HCT116 (cell line): Measurements from ENCODE around the gene SF3B1. TPM values are rescaled to one million over a fixed set of nuclear protein-coding genes. Genes with fewer than 3 reads are reported as not detected.

Experiments
- ATAC-seq: fragments of 200-7000 bp; cut with Tn5 transposase; 2 replicates; pipeline ENCODE4 v1.9.1; 2020; ENCODE audit warnings: mild to moderate bottlenecking, moderate library complexity
- BruUV-seq: library from RNA; stranded (reverse); fragments of 400-500 nt; replicated peaks from 2 replicates; lab custom pipeline; 2021; lab: Mats Ljungman, UMichigan
- CTCF ChIA-PET: fragments of 300-600 bp; sonication (Branson Sonifier 250); formaldehyde crosslinking; loops from one replicate; lab custom pipeline; 2021; ENCODE audit warnings: antibody characterized with exemption; lab: Charles Lee
- POLR2A ChIA-PET: fragments of 300-600, 350-600 bp; sonication (Branson Sonifier 250); formaldehyde crosslinking; loops from one replicate; lab custom pipeline; 2021; ENCODE audit warnings: antibody characterized with exemption; lab: Charles Lee
- RAD21 ChIA-PET, 2 experiments: fragments of 300-600 bp; sonication (Branson Sonifier 250); formaldehyde crosslinking; loops; one replicate each; lab custom pipeline; 2023; ENCODE audit warnings: low total read pairs in 2 of 2; ENCODE audit not compliant: uncharacterized antibody in 2 of 2, unreplicated experiment in 2 of 2, low non-redundant PET in 1 of 2; lab: Charles Lee
- DNase-seq: peaks from one replicate; pipeline ENCODE4 v3.0.0-alpha.2; 2010; ENCODE audit warnings: low read depth, low spot score
- H2AFZ ChIP-seq: fragments of 200-600 bp; shearing (Covaris generic), sonication (generic); 2 replicates; pipeline ENCODE4 v1.6.1; 2017; ENCODE audit warnings: low read depth, mixed run types, mixed read lengths, antibody characterized with exemption, low read length; ENCODE audit not compliant: poor library complexity, severe bottlenecking
- H3K27ac ChIP-seq: 2 replicates; pipeline ENCODE4 v1.5.1; 2012; ENCODE audit warnings: low read depth, low read length
- H3K27me3 ChIP-seq: fragments of 200-600 bp; sonication (generic); 2 replicates; pipeline ENCODE4 v1.6.1; 2016; ENCODE audit warnings: mixed run types, low read length, mixed read lengths; ENCODE audit not compliant: insufficient read depth
- H3K36me3 ChIP-seq, 2 experiments: fragments of 200-500 bp in 1 of 2; fragments of 200-600 bp in 1 of 2; sonication (Bioruptor generic) in 1 of 2; sonication (generic) in 1 of 2; 2 replicates each; pipeline versions ENCODE4 v1.5.1 to v1.6.1; 2014 to 2016; ENCODE audit warnings: low read length in 2 of 2, inconsistent platforms in 1 of 2, mixed read lengths in 1 of 2, mixed run types in 1 of 2; ENCODE audit not compliant: insufficient read depth in 2 of 2, control insufficient read depth in 1 of 2
- H3K4me1 ChIP-seq, 2 experiments: fragments of 200-600 bp in 1 of 2; sonication (generic) in 1 of 2; 2 replicates each; pipeline versions ENCODE4 v1.5.1 to v1.6.1; 2012 to 2017; ENCODE audit warnings: low read length in 2 of 2, inconsistent platforms in 1 of 2, mild to moderate bottlenecking in 1 of 2, mixed read lengths in 1 of 2, mixed run types in 1 of 2, moderate library complexity in 1 of 2; ENCODE audit not compliant: insufficient read depth in 2 of 2, control insufficient read depth in 1 of 2
- H3K4me2 ChIP-seq: fragments of 200-600 bp; sonication (generic); 2 replicates; pipeline ENCODE4 v1.6.1; 2017; ENCODE audit warnings: mixed run types, low read length, mixed read lengths
- H3K4me3 ChIP-seq, 2 experiments: fragments of 200-600 bp in 1 of 2; sonication (generic) in 1 of 2; replicated peaks in 1 of 2; 2 replicates each; pipeline ENCODE4 v1.5.1; 2011 to 2016; ENCODE audit warnings: low read length in 2 of 2, control low read depth in 1 of 2, low read depth in 1 of 2, mild to moderate bottlenecking in 1 of 2, mixed read lengths in 1 of 2, mixed run types in 1 of 2
- H3K79me2 ChIP-seq: fragments of 200-600 bp; sonication (generic); 2 replicates; pipeline ENCODE4 v1.6.1; 2017; ENCODE audit warnings: mild to moderate bottlenecking, mixed run types, low read length, moderate library complexity, mixed read lengths; ENCODE audit not compliant: insufficient read depth
- H3K9ac ChIP-seq: fragments of 200-600 bp; sonication (generic); 2 replicates; pipeline ENCODE4 v1.6.1; 2016; ENCODE audit warnings: low read length, mixed read lengths
- H3K9me2 ChIP-seq: fragments of 200-600 bp; sonication (generic), shearing (Covaris generic); 2 replicates; pipeline ENCODE4 v1.6.1; 2017; ENCODE audit warnings: mixed run types, mild to moderate bottlenecking, moderate library complexity; ENCODE audit not compliant: insufficient read depth
- H3K9me3 ChIP-seq, 2 experiments: fragments of 200-500 bp in 1 of 2; fragments of 200-600 bp in 1 of 2; sonication (Bioruptor generic) in 1 of 2; sonication (generic) in 1 of 2; 2 replicates each; pipeline ENCODE4 v1.6.1; 2014 to 2017; ENCODE audit warnings: low read length in 2 of 2, mixed read lengths in 2 of 2, inconsistent platforms in 1 of 2, low read depth in 1 of 2, mild to moderate bottlenecking in 1 of 2, mixed run types in 1 of 2, moderate library complexity in 1 of 2; ENCODE audit not compliant: control insufficient read depth in 1 of 2, insufficient read depth in 1 of 2
- H4K20me1 ChIP-seq: fragments of 200-600 bp; sonication (generic), shearing (Covaris generic); 2 replicates; pipeline ENCODE4 v1.6.1; 2017; ENCODE audit warnings: mixed run types, mild to moderate bottlenecking, moderate library complexity; ENCODE audit not compliant: insufficient read depth
- CEBPB ChIP-seq: IDR thresholded peaks from 2 replicates; pipeline ENCODE4 v1.6.1; 2012; ENCODE audit warnings: low read depth
- CTCF ChIP-seq, 3 experiments: fragments of 200-600 bp in 1 of 3; sonication (generic) in 1 of 3; IDR thresholded peaks in 2 of 3; conservative IDR thresholded peaks in 1 of 3; 2 replicates each; pipeline ENCODE4 v1.5.1; 2012 to 2017; ENCODE audit warnings: low read depth in 2 of 3, low read length in 2 of 3, antibody characterized with exemption in 1 of 3, borderline replicate concordance in 1 of 3, control low read depth in 1 of 3, mild to moderate bottlenecking in 1 of 3, mixed read lengths in 1 of 3, mixed run types in 1 of 3, moderate library complexity in 1 of 3; ENCODE audit not compliant: insufficient read depth in 1 of 3
- EGR1 ChIP-seq: IDR thresholded peaks from 2 replicates; pipeline ENCODE4 v1.6.1; 2012; ENCODE audit warnings: low read depth
- ELF1 ChIP-seq: IDR thresholded peaks from 2 replicates; pipeline ENCODE4 v1.6.1; 2012; ENCODE audit warnings: low read depth, borderline replicate concordance
- POLR2AphosphoS5 ChIP-seq: IDR thresholded peaks from 2 replicates; pipeline ENCODE4 v1.6.1; 2011; ENCODE audit warnings: mild to moderate bottlenecking, low read depth, low read length, moderate library complexity
- RAD21 ChIP-seq: IDR thresholded peaks from 2 replicates; pipeline ENCODE4 v1.6.1; 2012; ENCODE audit warnings: low read depth, mild to moderate bottlenecking
- SP1 ChIP-seq: IDR thresholded peaks from 2 replicates; pipeline ENCODE4 v1.6.1; 2012; ENCODE audit warnings: low read depth
- SRF ChIP-seq: IDR thresholded peaks from 2 replicates; pipeline ENCODE4 v1.6.1; 2012; ENCODE audit warnings: low read depth
- YY1 ChIP-seq: IDR thresholded peaks from 2 replicates; pipeline ENCODE4 v1.6.1; 2011; ENCODE audit warnings: low read length, low read depth, moderate library complexity, mild to moderate bottlenecking; ENCODE audit not compliant: insufficient replicate concordance; ENCODE audit errors: extremely low read depth
- ZFX ChIP-seq: fragments of 450-650 bp; IDR thresholded peaks from 2 replicates; pipeline ENCODE4 v1.6.1; 2017
- ZNF274 ChIP-seq: fragments of 200-500 bp; sonication (Bioruptor generic); IDR thresholded peaks from 2 replicates; pipeline ENCODE4 v1.6.1; 2014; ENCODE audit warnings: mild to moderate bottlenecking, low read depth, low read length, inconsistent platforms
- intact Hi-C: fragments of 100-400 bp; cut with micrococcal nuclease; formaldehyde crosslinking; loops from 2 replicates; pipeline ENCODE4 v1.10.0; 2022
- total RNA-seq: library from RNA; stranded (reverse); gene quantifications from one replicate; pipeline ENCODE4 v1.2.1, GENCODE V29; 2021; ENCODE audit not compliant: unreplicated experiment

Gene SF3B1
- total RNA-seq, 1 experiment from 2014 or later, result 282 TPM

DNA sequence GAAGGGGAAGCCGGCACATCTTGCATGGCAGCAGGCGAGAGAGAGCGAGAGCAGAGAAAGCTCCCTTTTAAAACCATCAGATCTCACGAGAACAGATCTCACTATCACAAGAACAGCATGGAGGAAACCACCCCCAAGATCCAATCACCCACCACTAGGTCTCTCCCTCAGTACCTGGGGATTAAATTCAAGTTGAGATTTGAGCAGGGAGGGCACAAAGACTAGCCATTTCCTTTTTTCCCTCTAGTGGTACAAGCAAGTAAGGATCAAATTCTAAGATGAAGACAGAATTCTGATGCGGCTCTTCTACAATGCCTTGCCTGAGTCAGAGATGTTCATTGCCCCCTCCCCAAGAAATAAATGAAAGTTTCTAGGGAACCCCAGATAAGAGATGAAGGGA is 78.7 kb downstream of the SF3B1 start:
- Histone ChIP-seq H3K4me1 (peaks cover 0 to under 1% of the 10 kb centered on the region in 2 experiments; a peak in 1 of 4 replicates), H3K9me3 (no peaks in the 10 kb centered on the region), H4K20me1 (no peaks in the 10 kb centered on the region), H3K4me3 (no peak overlapping the region), H3K27ac (no peak overlapping the region), H3K79me2 (no peaks in the 10 kb centered on the region), H3K9ac (no peak overlapping the region), H3K4me2 (no peak overlapping the region), H3K36me3 (no peaks in the 10 kb centered on the region), H2AFZ (peak overlapping the region; percentile 0), H3K9me2 (no peaks in the 10 kb centered on the region), H3K27me3 (no peaks in the 10 kb centered on the region)
- BruUV-seq, result no TSS peak
- peak; percentile 2 for DNase-seq
- TF ChIP-seq ZFX, result no peak
- no peak for TF ChIP-seq ZNF274
- no peak for TF ChIP-seq EGR1
- TF ChIP-seq CTCF (IDR thresholded peaks at IDR 0.05 in 2 of 3, conservative IDR thresholded peaks at IDR 0.05 in 1 of 3; ENCODE audit: borderline replicate concordance in 1 of 3, insufficient read depth in 1 of 3, low read depth in 2 of 3, low read length in 2 of 3), result peak; percentile 9 to 49 (median 31); a peak in 3 of 6 replicates
- RAD21 ChIA-PET, result no interaction called here
- intact Hi-C loops, result no loop called here
- CTCF ChIA-PET, result interaction anchor here (1.5 kb wide), 1 partner anchor 243 kb away, joined by 3 read pairs; no protein-coding TSS in a partner anchor
- ATAC-seq, result peak; percentile 64
- POLR2A ChIA-PET, result no interaction called here

DNA sequence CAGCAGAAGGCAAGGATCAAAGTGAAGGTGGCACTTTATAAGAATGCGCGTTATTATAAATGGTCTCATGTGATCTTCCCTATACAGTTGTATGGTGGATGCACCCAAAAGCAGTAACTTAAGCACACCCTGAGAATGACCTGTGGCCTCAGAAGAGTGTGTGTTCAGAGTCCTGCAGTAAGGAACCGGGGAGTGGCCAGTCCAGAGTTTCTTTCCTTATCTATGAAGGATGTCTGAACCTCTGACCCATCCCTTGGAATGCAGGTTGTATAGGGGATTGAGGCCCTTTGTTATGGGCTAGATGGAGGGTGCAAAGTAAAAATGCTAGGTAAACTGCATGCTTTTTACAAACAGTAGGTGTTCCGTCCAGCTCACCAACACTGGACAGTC is 80.7 kb downstream of the SF3B1 start:
- Histone ChIP-seq H3K9ac (no peak overlapping the region), H3K79me2 (no peaks in the 10 kb centered on the region), H3K4me2 (no peak overlapping the region), H4K20me1 (no peaks in the 10 kb centered on the region), H3K9me2 (no peaks in the 10 kb centered on the region), H3K27me3 (no peaks in the 10 kb centered on the region), H3K9me3 (no peaks in the 10 kb centered on the region), H3K27ac (no peak overlapping the region), H2AFZ (no peak overlapping the region), H3K4me3 (no peak overlapping the region), H3K4me1 (peaks cover 0 to 6% of the 10 kb centered on the region in 2 experiments; a peak in 1 of 4 replicates), H3K36me3 (no peaks in the 10 kb centered on the region)
- intact Hi-C loops, result no loop called here
- no peak for ATAC-seq
- TF ChIP-seq SP1 (no peak), EGR1 (no peak), SRF (no peak), CEBPB (no peak), YY1 (no peak), POLR2AphosphoS5 (no peak), ZFX (no peak), ELF1 (no peak), RAD21 (no peak)
- POLR2A ChIA-PET, result no interaction called here
- CTCF ChIA-PET, result no interaction called here
- RAD21 ChIA-PET, result no interaction called here
- no TSS peak for BruUV-seq
- no peak for DNase-seq
